GM18951 (cell line): ENCODE results near the gene PWWP2A.
"Not testable (repeated sequence)": the region's sequence is repeated elsewhere in the genome, so short reads cannot be mapped to it uniquely, and the experiment has no call there.

Source experiments
- POLR2A ChIP-seq: IDR thresholded peaks from 4 replicates; pipeline ENCODE4 v1.6.1; 2011; ENCODE audit warnings: mild to moderate bottlenecking; ENCODE audit not compliant: insufficient read length, insufficient read depth; ENCODE audit errors: extremely low read depth
- in situ Hi-C: fragments of 300-500 bp; cut with MboI; formaldehyde crosslinking; loops from one replicate; pipeline ENCODE4 v1.12.0; 2022; ENCODE audit warnings: low sequenced_read_pairs, mixed read lengths, inconsistent platforms; ENCODE audit not compliant: unreplicated experiment

The PWWP2A gene

GRCh38 chr5:160152901-160153300, 33.7 kb upstream of the PWWP2A start:
- in situ Hi-C loops, result no loop called here
- no peak for TF ChIP-seq POLR2A

GRCh38 chr5:160152287-160152686, 33.0 kb upstream of the PWWP2A start:
- in situ Hi-C loops, result no loop called here
- no peak for TF ChIP-seq POLR2A

- no peak for TF ChIP-seq POLR2A
Observed at GRCh38 chr5:160151017-160151416, 31.8 kb upstream of the PWWP2A start.

GRCh38 chr5:160150381-160150780, 31.1 kb upstream of the PWWP2A start:
- in situ Hi-C loops, result no loop called here
- no peak for TF ChIP-seq POLR2A

More at GRCh38 chr5:160151017-160151416, 31.8 kb upstream of the PWWP2A start:
- in situ Hi-C loops, result no loop called here

- in situ Hi-C loops, result not testable (repeated sequence)
Observed at GRCh38 chr5:160144436-160144835, 25.2 kb upstream of the PWWP2A start.

GRCh38 chr5:160134332-160134731, 15.1 kb upstream of the PWWP2A start:
- in situ Hi-C loops, result no loop called here
- TF ChIP-seq POLR2A, result no peak

- in situ Hi-C loops, result no loop called here
- TF ChIP-seq POLR2A, result no peak
Observed at GRCh38 chr5:160133918-160134304, 14.7 kb upstream of the PWWP2A start.

GRCh38 chr5:160133071-160133917, 14.0 kb upstream of the PWWP2A start:
- no peak for TF ChIP-seq POLR2A
- in situ Hi-C loops, result no loop called here

GRCh38 chr5:160129841-160130240, 10.6 kb upstream of the PWWP2A start:
- no peak for TF ChIP-seq POLR2A
- in situ Hi-C loops, result no loop called here

GRCh38 chr5:160128632-160129031, 9.4 kb upstream of the PWWP2A start:
- no peak for TF ChIP-seq POLR2A
- in situ Hi-C loops, result no loop called here

- in situ Hi-C loops, result no loop called here
- TF ChIP-seq POLR2A, result no peak
Observed at GRCh38 chr5:160119905-160120266, 636 bp upstream of the PWWP2A start.

- TF ChIP-seq POLR2A, result peak; percentile 29
- in situ Hi-C loops, result no loop called here
Observed at GRCh38 chr5:160118349-160119141, 705 bp downstream of the PWWP2A start.

GRCh38 chr5:160116991-160117390, 2.3 kb downstream of the PWWP2A start:
- in situ Hi-C loops, result no loop called here
- TF ChIP-seq POLR2A, result no peak

- in situ Hi-C loops, result no loop called here
- TF ChIP-seq POLR2A, result no peak
Observed at GRCh38 chr5:160108124-160108523, 11.1 kb downstream of the PWWP2A start.
